CD4-positive, CD25-positive, alpha-beta regulatory T cell (primary cell): Measurements from ENCODE around the gene CHERP. TPM values are rescaled to one million over a fixed set of nuclear protein-coding genes. Genes with fewer than 3 reads are reported as not detected.

ENCODE experiments used
- ATAC-seq, 2 donors: fragments of 150-1000 bp; cut with Tn5 transposase; one replicate each; pipeline ENCODE4 v1.10.0; 2021; ENCODE audit warnings: low read depth in 2 of 2, moderate number of reproducible peaks in 2 of 2, moderate library complexity in 1 of 2
- DNase-seq, 3 donors: peaks; one replicate each; pipeline versions ENCODE4 v3.0.0 to v3.0.0-alpha.2; 2012 to 2022; ENCODE audit warnings: mixed read lengths in 1 of 3
- H3K27ac ChIP-seq: one replicate; pipeline ENCODE4 v1.7.0; 2013; ENCODE audit warnings: mild to moderate bottlenecking, low read length; ENCODE audit not compliant: insufficient read depth, poor library complexity, severe bottlenecking
- H3K27me3 ChIP-seq: one replicate; pipeline ENCODE4 v1.7.0; 2013; ENCODE audit warnings: low read length; ENCODE audit not compliant: control insufficient read depth, insufficient read depth
- H3K36me3 ChIP-seq: one replicate; pipeline ENCODE4 v1.7.0; 2013; ENCODE audit warnings: mild to moderate bottlenecking, low read length, moderate library complexity; ENCODE audit not compliant: control insufficient read depth, insufficient read depth
- H3K4me1 ChIP-seq: 2 replicates; pipeline ENCODE4 v1.7.0; 2013; ENCODE audit warnings: mild to moderate bottlenecking, low read length; ENCODE audit not compliant: insufficient read depth, control insufficient read depth, poor library complexity, severe bottlenecking
- H3K4me3 ChIP-seq: one replicate; pipeline ENCODE4 v1.7.0; 2013; ENCODE audit warnings: low read depth, mild to moderate bottlenecking, low read length, moderate library complexity
- H3K9me3 ChIP-seq, 2 experiments: 1 replicate in 1 of 2; 2 replicates in 1 of 2; pipeline ENCODE4 v1.7.0; 2013; ENCODE audit warnings: low read length in 2 of 2, mild to moderate bottlenecking in 1 of 2, moderate library complexity in 1 of 2; ENCODE audit not compliant: control insufficient read depth in 2 of 2
- H3K27ac Mint-ChIP-seq, 3 donors: one replicate each; pipeline ENCODE4 v1.8.0; 2020 to 2022; ENCODE audit warnings: mild to moderate bottlenecking in 3 of 3, mixed read lengths in 3 of 3, moderate library complexity in 2 of 3
- H3K27me3 Mint-ChIP-seq: one replicate; pipeline ENCODE4 v1.8.0; 2022; ENCODE audit warnings: mild to moderate bottlenecking, mixed read lengths
- H3K36me3 Mint-ChIP-seq: one replicate; pipeline ENCODE4 v1.8.0; 2020; ENCODE audit warnings: mixed read lengths
- H3K4me1 Mint-ChIP-seq, 4 donors: one replicate each; pipeline ENCODE4 v1.8.0; 2020 to 2022; ENCODE audit warnings: mixed read lengths in 4 of 4, mild to moderate bottlenecking in 1 of 4
- H3K4me3 Mint-ChIP-seq, 4 donors: one replicate each; pipeline ENCODE4 v1.8.0; 2020 to 2022; ENCODE audit warnings: mild to moderate bottlenecking in 4 of 4, mixed read lengths in 4 of 4, moderate library complexity in 3 of 4
- H3K9me3 Mint-ChIP-seq, 7 donors: one replicate each; pipeline ENCODE4 v1.8.0; 2020 to 2022; ENCODE audit warnings: mixed read lengths in 7 of 7, mild to moderate bottlenecking in 3 of 7, moderate library complexity in 2 of 7
- polyA plus RNA-seq, 4 donors: library from polyadenylated mRNA; unstranded; fragments of 300-500 nt; fragmentation: Illumina TruSeq; gene quantifications; one replicate each; pipeline ENCODE4 v1.2.3, GENCODE V29; 2021
- total RNA-seq: library from RNA; stranded (reverse); gene quantifications from one replicate; pipeline ENCODE4 v1.2.3, GENCODE V29; 2022

Gene CHERP
- total and polyA plus RNA-seq, 5 donors from 2014 or later = 4.8 to 57.2 (median 9.6) TPM

DNA sequence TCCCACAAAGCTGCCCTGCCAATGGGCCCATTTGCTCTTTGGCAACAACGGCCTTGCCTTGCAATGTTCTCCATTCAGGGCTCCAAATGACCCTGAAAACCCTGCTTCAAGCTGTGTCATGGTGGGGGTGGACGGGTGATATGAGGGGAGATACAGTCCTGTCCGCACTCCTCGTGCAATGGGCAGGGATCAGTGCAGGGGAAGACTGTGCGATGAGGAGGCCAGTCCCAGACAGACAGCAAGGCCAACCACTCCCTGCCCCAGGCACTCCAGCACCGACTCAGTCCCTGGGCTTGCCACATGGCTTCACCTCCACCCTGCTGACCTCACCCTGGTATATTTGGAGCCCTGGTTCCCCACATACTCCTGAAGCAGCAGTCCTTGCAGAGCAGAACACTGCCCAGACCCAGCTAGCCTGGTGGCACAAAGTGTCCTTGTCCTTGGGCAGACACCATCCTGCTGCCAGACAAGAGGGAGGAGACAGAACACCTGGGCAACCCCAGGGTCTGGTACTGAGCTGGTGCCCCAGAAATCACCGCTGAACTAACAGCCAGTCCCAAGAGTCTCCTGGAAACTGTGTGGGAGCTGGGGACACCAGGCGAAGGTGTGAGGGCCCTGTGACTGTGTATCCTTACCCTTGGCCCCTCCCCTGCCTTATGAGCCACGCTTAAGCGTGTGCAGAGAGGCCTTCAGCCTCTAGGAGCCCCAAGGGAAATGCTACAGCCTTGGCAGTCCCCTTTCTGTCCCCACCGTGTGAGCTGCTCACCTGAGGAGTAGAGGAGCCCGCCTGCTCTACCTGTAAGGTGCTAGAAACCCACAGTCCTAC is 39.1 kb upstream of the CHERP start:
- H3K4me1 Mint-ChIP-seq = peaks cover 5 to 71% (median 48%) of the 10 kb centered on the region in 4 donors
- Histone ChIP-seq H3K4me1 (peaks cover 44% of the 10 kb centered on the region), H3K27ac (peak overlapping the region; percentile 16), H3K9me3 (no peaks in the 10 kb centered on the region), H3K27me3 (no peaks in the 10 kb centered on the region), H3K4me3 (no peak overlapping the region), H3K36me3 (peaks cover 34% of the 10 kb centered on the region)
- H3K27ac Mint-ChIP-seq = peak overlapping the region; percentile 69 to 86 (median 71)
- no peak for ATAC-seq
- peaks cover 0 to 2% (median 0%) of the 10 kb centered on the region in 7 donors for H3K9me3 Mint-ChIP-seq
- H3K36me3 Mint-ChIP-seq = peaks cover 9% of the 10 kb centered on the region
- peak overlapping the region in 3 of 4 donors; percentile 43 to 70 (median 59) for H3K4me3 Mint-ChIP-seq
- no peak for DNase-seq
- peaks cover 4% of the 10 kb centered on the region for H3K27me3 Mint-ChIP-seq

GRCh38 chr19:16579381-16579780 is 37.1 kb upstream of the CHERP start:
- H3K27ac ChIP-seq = no peak overlapping the region
- H3K36me3 ChIP-seq = peaks cover 49% of the 10 kb centered on the region
- H3K27me3 Mint-ChIP-seq = peaks cover 3% of the 10 kb centered on the region
- H3K9me3 ChIP-seq = no peaks in the 10 kb centered on the region
- H3K36me3 Mint-ChIP-seq = peaks cover 17% of the 10 kb centered on the region
- no peak for ATAC-seq
- peak overlapping the region in 1 of 4 donors; percentile 16 for H3K4me3 Mint-ChIP-seq
- H3K4me1 Mint-ChIP-seq = peaks cover 5 to 66% (median 38%) of the 10 kb centered on the region in 4 donors
- no peaks in the 10 kb centered on the region for H3K27me3 ChIP-seq
- no peak overlapping the region for H3K4me3 ChIP-seq
- H3K4me1 ChIP-seq = peaks cover 35% of the 10 kb centered on the region
- H3K27ac Mint-ChIP-seq = peak overlapping the region in 2 of 3 donors; percentile 76 to 79
- no peak for DNase-seq
- peaks cover 0 to 2% (median 0%) of the 10 kb centered on the region in 7 donors for H3K9me3 Mint-ChIP-seq

GRCh38 chr19:16577531-16577985 is 35.3 kb upstream of the CHERP start:
- H3K9me3 Mint-ChIP-seq = peaks cover 0 to 2% (median 0%) of the 10 kb centered on the region in 7 donors
- H3K27me3 ChIP-seq = no peaks in the 10 kb centered on the region
- peaks cover 49% of the 10 kb centered on the region for H3K36me3 ChIP-seq
- H3K4me1 ChIP-seq = peaks cover 36% of the 10 kb centered on the region
- H3K9me3 ChIP-seq = no peaks in the 10 kb centered on the region
- H3K4me3 Mint-ChIP-seq = no peak overlapping the region
- no peak overlapping the region for H3K27ac Mint-ChIP-seq
- H3K27ac ChIP-seq = no peak overlapping the region
- H3K36me3 Mint-ChIP-seq = peaks cover 20% of the 10 kb centered on the region
- ATAC-seq (no peak), DNase-seq (no peak)
- H3K27me3 Mint-ChIP-seq = no peaks in the 10 kb centered on the region
- H3K4me3 ChIP-seq = no peak overlapping the region
- H3K4me1 Mint-ChIP-seq = peaks cover 0 to 66% (median 42%) of the 10 kb centered on the region in 4 donors

GRCh38 chr19:16576690-16577530 is 34.7 kb upstream of the CHERP start:
- no peaks in the 10 kb centered on the region for H3K27me3 Mint-ChIP-seq
- peaks cover 0 to 2% (median 0%) of the 10 kb centered on the region in 7 donors for H3K9me3 Mint-ChIP-seq
- H3K36me3 Mint-ChIP-seq = peaks cover 20% of the 10 kb centered on the region
- H3K27me3 ChIP-seq = no peaks in the 10 kb centered on the region
- H3K4me1 ChIP-seq = peaks cover 31% of the 10 kb centered on the region
- peak overlapping the region in 1 of 4 donors; percentile 24 for H3K4me3 Mint-ChIP-seq
- H3K27ac ChIP-seq = no peak overlapping the region
- no peak overlapping the region for H3K4me3 ChIP-seq
- H3K4me1 Mint-ChIP-seq = peaks cover 0 to 64% (median 41%) of the 10 kb centered on the region in 4 donors
- H3K36me3 ChIP-seq = peaks cover 49% of the 10 kb centered on the region
- H3K9me3 ChIP-seq = no peaks in the 10 kb centered on the region
- no peak for ATAC-seq
- H3K27ac Mint-ChIP-seq = no peak overlapping the region
- no peak for DNase-seq

DNA sequence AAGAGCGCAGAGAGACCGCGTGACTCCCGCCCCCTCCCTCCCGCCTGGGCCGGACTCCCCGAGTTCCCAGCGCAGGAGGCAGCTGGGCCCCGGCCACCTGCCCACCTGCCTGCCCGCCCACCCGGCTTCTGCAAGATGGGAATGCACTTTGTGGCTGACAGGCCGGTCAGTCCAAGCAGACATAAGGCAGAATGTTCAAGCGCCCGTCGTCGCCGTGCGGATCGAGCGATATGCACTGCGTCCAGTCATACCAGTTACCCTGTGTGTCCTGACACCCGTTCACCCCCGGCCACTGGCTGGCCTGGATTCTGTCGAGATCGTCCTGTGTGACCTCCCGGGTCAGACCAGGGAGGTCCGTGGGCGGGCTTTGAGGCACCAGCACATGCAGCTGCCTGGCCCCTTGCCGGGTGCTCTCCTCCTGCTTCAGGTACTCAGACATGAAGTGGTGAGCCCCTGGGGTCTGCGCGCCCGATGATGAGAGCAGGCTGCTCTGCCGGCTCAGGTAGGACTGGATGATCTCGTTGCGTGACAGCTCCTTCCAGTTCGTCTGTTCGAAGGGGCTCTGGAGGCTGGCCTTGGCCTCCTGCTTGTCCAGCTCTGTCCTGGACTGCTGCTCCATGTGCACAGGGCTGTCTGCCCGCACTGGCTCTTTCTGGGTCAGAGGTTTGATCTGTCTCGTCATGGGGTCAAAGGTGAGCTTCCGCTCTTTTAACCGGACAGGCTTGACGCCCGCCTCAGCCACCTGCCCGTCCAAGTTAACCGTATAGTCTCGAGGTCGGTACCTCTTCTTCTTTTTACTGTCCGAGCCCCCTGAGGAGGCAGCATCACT is 33.8 kb upstream of the CHERP start:
- no peak overlapping the region for H3K4me3 ChIP-seq
- Mint-ChIP-seq H3K27ac (no peak overlapping the region), H3K4me3 (peak overlapping the region in 1 of 4 donors; percentile 24), H3K9me3 (peaks cover 0 to 2% (median 0%) of the 10 kb centered on the region in 7 donors), H3K27me3 (no peaks in the 10 kb centered on the region), H3K36me3 (peaks cover 20% of the 10 kb centered on the region), H3K4me1 (peaks cover 0 to 65% (median 38%) of the 10 kb centered on the region in 4 donors)
- peaks cover 45% of the 10 kb centered on the region for H3K36me3 ChIP-seq
- DNase-seq (no peak), ATAC-seq (no peak)
- H3K4me1 ChIP-seq = peaks cover 37% of the 10 kb centered on the region
- no peaks in the 10 kb centered on the region for H3K27me3 ChIP-seq
- peak overlapping the region; percentile 1 for H3K27ac ChIP-seq
- no peaks in the 10 kb centered on the region for H3K9me3 ChIP-seq

GRCh38 chr19:16575282-16575681 is 33.0 kb upstream of the CHERP start:
- no peak for DNase-seq
- H3K4me1 ChIP-seq = peaks cover 39% of the 10 kb centered on the region
- no peak overlapping the region for H3K27ac ChIP-seq
- peaks cover 0 to 2% (median 0%) of the 10 kb centered on the region in 7 donors for H3K9me3 Mint-ChIP-seq
- no peak overlapping the region for H3K4me3 ChIP-seq
- no peaks in the 10 kb centered on the region for H3K27me3 Mint-ChIP-seq
- no peaks in the 10 kb centered on the region for H3K27me3 ChIP-seq
- H3K4me3 Mint-ChIP-seq = peak overlapping the region; percentile 20 to 98 (median 58)
- H3K27ac Mint-ChIP-seq = no peak overlapping the region
- ATAC-seq = no peak
- H3K36me3 Mint-ChIP-seq = peaks cover 20% of the 10 kb centered on the region
- H3K9me3 ChIP-seq = no peaks in the 10 kb centered on the region
- H3K36me3 ChIP-seq = peaks cover 45% of the 10 kb centered on the region
- H3K4me1 Mint-ChIP-seq = peaks cover 0 to 68% (median 36%) of the 10 kb centered on the region in 4 donors

- H3K4me1 Mint-ChIP-seq = peaks cover 0 to 71% (median 35%) of the 10 kb centered on the region in 4 donors
- H3K36me3 Mint-ChIP-seq = peaks cover 20% of the 10 kb centered on the region
- H3K27ac Mint-ChIP-seq = peak overlapping the region in 2 of 3 donors; percentile 98 to 100
- H3K36me3 ChIP-seq = peaks cover 37% of the 10 kb centered on the region
- no peaks in the 10 kb centered on the region for H3K27me3 ChIP-seq
- H3K9me3 Mint-ChIP-seq = peaks cover 0 to 2% (median 0%) of the 10 kb centered on the region in 7 donors
- DNase-seq (no peak), ATAC-seq (no peak)
- H3K4me3 Mint-ChIP-seq = peak overlapping the region; percentile 94 to 98 (median 96)
- no peaks in the 10 kb centered on the region for H3K27me3 Mint-ChIP-seq
- H3K4me3 ChIP-seq = peak overlapping the region; percentile 72
- peak overlapping the region; percentile 93 for H3K27ac ChIP-seq
- peaks cover 42% of the 10 kb centered on the region for H3K4me1 ChIP-seq
- H3K9me3 ChIP-seq = no peaks in the 10 kb centered on the region
These were observed 31.7 kb upstream of the CHERP start for GRCh38 chr19:16573925-16574324.
